ENCODE data around the gene PRKAG2.
"Not testable (repeated sequence)": the region's sequence is repeated elsewhere in the genome, so short reads cannot be mapped to it uniquely, and the experiment has no call there.

Gene PRKAG2

DNA sequence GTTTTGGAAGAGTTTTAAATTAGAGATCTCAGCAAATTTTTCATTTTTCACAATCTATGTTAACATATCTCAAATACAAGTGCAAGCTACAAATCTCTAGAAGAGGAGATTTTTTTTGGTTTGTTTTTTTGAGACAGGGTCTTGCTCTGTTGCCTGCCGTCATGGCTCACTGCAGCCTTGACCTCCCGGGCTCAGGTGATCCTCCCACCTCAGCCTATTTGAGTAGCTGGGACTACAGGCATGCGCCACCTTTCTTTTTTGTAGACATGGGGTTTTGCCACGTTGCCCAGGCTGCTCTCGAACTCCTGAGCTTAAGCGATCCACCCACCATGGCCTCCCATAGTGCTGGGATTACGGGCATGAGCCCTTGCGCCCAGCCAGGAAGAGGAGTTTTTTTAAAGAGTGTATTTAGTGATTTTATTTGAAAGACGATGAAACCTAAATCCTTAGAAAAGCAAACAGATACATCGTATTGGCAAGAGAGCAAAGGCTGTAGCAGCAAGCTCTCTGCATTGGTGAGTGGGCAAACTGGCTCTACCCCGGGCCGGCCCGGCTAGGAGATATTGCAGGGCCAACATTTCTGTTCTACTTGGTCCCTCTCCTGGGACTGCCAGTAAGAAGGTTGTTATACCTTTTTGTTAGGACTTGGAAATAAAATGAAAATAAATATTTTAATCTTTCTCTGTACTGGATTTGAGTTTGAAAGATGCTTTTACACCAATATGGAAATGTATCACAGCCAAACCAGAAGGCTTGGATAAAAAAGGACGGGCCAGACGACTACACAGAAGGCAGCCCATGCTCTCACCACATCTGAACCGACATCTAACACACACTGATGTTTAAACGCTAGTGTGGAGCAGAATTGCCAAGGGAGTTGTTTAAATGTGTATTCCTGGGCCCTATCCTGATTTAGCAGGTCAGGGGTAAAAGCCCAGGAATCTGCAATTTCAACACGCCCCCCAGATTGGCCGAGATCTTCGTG is 307.7 kb downstream of the PRKAG2 start:
- DNase-seq: no peak

DNA sequence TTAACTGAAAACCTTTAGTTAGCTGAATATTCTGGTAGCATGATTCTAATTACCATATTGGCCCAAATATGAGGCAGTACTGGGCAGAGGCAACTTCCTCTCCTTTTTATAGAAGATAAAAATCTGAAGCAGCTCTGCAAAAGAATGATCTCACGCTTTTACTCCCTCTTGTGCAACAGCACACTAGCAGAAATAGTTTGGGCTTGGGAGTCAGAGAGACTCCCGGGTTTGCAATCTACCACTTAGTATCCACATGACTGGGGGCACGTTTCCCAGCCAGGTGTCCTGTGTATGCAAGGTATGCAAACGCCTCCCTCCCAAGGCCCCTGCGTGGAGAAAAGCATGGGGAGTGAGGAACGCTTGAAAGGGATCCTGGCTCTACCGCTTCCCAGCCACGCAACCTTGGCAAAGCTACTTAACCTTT is 310.0 kb downstream of the PRKAG2 start:
- DNase-seq: no peak

DNA sequence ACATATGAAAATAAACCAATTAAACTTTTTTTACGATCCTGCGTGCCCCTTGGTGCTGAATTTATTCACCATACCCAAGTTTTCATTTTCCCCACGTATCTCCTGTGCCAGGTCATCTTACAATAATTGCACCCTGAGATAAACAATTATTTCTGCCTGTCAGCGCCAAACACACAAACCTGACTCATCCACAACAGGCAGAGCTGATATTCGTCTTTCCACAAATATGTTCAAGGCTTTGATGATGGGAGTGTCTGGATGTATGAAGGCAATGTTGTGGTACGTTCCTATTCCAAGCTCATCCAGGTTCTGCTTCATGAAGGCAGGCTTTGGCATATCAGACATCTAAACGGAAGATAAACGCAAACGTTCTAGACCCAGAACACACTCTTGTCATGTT is 311.4 kb downstream of the PRKAG2 start:
- DNase-seq: no peak

GRCh38 chr7:151560243-151560642 is 316.7 kb downstream of the PRKAG2 start:
- DNase-seq: no peak

- no peak for DNase-seq
Measured at GRCh38 chr7:151559557-151560183, 317.2 kb downstream of the PRKAG2 start.

DNA sequence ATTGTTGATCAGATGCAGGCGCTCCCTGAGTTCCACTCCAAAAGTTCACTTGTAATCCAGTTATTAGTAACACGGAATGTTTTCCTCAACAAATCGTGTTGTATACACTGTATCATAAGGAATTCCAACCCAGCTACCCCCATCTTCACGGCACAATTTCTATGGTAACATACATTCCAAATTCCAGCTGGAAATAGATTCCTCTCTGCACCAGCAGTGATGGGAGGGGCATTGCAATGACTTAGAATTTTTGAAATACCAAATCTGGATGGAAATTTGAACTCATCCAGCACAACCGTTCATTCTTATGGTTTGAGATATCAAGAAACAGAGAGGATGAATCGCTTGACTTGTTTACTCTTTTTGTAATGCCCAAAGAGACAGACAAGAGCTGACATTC is 318.3 kb downstream of the PRKAG2 start:
- DNase-seq: no peak

DNA sequence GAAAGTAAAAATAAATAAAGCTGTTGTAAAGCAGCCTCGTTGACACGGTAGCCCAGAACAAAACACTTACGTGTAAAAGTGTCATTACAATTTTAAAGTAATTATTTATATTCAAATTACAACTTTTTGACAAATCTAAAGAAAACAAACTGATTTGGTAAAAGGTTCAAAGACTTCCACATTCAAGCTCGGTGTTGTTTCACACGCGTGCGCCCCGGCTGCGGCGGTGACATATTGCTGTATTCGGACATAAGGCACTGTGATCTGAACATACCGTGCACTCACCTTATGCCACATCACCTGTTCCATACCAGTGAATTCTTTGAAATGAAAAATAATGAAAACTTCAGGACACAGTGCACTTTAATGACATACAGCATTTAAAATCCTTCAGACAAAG is 320.3 kb downstream of the PRKAG2 start:
- DNase-seq: no peak

DNA sequence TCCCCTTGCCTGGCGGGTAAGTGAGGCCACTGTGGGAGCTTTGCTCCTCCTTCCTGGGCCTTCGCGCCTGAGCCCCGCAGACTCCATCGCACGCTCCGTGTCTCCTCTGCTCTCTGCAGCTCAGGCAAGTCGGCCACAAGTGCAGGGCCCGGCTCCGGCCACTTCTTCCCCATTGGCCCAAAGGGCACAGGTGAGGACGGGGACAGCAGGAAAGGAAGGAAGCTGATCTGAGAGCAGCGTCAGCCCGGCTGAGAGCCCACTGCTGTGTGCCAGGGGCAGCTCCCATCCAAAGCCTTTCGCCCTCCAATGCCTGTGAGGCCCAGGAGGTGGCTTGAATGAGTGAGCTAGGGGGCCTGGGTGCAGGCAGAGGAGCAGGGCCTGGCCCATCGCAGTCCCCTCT is 323.6 kb downstream of the PRKAG2 start:
- no peak for DNase-seq

- no peak for DNase-seq
Measured at GRCh38 chr7:151552352-151553028, 324.4 kb downstream of the PRKAG2 start.

GRCh38 chr7:151551820-151552219 is 325.1 kb downstream of the PRKAG2 start:
- DNase-seq: no peak

DNA sequence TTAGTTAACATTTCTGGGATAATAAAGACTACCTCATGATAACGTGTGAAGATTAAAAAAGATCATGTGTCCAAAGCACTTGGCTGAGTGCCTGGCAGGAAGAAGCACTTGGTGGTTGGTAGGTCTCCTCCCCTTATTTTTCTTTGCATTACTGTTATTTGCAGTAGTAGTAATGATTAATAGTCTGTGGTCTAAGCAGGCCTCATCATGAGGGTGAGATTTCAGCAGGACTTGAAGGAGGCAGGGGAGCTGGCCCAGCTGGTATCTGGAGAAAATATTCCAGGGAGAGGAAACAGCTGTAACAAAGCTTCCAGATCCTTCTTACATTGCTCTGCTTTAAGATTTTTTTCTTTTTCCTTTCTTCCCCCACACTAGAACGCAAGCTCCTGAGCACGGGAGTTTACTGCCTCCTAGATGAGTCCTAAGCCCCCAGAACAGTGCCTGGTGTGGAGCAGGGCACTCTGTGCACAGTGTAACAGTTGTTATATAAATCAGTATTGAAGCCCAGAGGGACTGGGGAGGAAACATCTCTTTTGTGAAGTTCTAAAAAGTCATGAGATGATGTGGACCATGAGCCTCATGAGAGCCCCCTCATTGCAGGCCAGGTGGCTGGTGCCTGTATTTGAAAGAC is 326.1 kb downstream of the PRKAG2 start:
- no peak for DNase-seq

GRCh38 chr7:151549644-151550043 is 327.3 kb downstream of the PRKAG2 start:
- no peak for DNase-seq

DNA sequence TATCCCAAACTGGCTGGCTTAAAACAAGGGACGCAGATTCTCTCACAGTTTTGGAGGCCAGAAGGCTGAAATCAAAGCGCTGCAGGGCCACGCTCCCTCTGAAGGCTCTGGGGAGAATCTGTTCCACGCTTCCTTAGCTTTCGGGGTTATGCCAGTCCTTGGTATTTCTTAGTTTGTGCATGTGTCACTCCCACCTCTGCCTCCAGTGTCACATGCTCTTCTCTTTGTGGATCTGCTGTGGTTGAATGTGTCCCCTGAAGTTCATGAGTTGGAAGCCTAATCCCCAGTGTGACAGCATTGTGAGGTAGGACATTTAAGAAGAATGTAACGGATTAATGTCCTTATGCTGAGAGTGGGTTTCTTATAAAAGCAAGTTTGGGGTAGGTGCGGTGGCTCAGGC is 327.8 kb downstream of the PRKAG2 start:
- no peak for DNase-seq

DNA sequence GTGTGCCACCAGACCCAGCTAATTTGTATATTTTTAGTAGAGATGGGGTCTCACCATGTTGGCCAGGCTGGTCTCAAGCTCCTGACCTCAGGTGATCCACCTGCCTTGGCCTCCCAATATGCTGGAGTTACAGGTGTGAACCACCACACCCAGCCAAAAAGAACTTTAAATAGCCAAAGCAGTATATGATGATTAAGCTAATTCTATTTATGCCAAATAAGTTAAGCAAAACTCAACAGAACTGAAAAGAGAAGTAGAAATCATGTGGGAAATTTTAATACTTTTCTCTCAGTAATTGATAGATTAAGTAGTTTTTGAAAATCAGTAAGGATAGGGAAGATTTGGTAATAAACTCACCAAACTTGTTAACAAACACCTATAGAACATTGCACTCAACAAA is 332.7 kb downstream of the PRKAG2 start:
- no peak for DNase-seq

DNA sequence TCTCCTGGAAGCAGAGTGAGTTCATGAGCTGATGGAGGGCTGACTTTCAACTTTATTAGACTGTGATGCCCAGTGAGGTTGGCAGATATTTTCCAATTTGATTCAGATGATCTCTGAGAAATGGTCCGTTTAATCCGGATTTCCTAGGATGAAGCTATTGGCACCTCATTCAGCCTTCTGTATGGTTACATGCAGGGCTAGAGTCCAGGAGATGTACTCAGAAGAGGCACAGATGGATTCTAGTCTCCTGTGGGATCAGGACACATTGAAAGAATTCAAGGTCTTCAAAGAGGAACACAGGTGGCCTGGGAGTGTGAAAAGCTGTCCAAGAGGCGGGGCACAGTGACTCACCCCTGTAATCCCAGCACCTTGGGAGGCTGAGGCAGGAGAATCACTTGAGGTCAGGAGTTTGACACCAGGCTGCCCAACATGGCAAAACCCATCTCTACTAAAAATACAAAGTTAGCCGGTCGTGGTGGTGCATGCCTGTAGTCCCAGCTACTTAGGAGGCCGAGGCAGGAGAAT is 334.2 kb downstream of the PRKAG2 start:
- DNase-seq: no peak

- DNase-seq: no peak
Measured at GRCh38 chr7:151541709-151542499, 335.0 kb downstream of the PRKAG2 start.

DNA sequence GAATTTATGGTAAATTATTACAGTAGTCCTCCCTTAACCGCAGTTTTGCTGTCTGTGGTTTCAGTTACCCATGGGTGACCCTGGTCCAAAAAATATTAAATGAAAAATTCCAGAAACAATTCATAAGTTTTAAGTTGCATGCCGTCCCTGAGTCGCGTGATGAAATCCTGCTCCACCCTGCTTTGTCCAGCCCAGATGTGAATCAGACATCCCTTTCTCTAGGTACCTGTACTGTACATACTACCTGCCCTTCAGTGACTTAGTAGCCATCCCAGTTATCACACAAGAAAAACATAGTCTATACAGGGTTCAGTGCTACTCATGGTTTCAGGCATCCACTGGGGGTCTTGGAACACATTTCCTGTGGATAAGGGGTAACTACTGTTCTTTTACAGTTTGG is 336.8 kb downstream of the PRKAG2 start:
- DNase-seq: no peak

DNA sequence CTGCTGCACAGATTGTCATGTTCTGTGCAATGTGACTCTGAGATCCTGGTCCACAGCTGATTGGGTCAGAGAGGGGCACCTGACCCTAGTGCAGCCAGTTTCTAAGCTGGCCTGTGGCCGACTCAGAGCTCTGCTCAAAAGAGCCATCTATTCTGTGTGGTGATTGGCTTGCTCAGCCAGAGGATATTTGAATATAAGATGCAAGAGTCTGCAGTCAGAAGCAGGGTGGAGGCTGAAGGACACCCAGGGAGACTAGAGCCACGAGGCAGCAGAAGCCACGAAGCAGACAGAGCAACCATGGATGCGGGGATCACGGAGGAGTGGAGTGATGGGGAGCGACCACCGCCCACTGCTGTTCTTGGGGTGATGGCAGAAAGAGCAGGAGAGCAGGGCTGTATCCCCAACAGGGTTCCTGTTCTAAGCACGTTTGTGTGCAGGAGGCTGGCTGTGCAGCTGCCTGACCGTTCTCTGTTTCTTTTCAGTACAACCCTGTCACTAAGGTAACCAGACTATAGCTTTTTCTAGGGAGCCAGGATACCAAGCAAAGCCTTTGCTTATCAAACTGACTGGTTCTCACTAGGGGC is 337.7 kb downstream of the PRKAG2 start:
- DNase-seq: no peak

- DNase-seq: no peak
Measured at GRCh38 chr7:151537818-151538561, 338.9 kb downstream of the PRKAG2 start.

- DNase-seq: not testable (repeated sequence)
Measured at GRCh38 chr7:151536178-151536577, 340.7 kb downstream of the PRKAG2 start.

- no peak for DNase-seq
Measured at GRCh38 chr7:151529842-151530241, 347.1 kb downstream of the PRKAG2 start.
